LoVo (cell line): Measurements from ENCODE around the gene ENO3.
"Not testable (repeated sequence)": the region's sequence is repeated elsewhere in the genome, so short reads cannot be mapped to it uniquely, and the experiment has no call there.

Experiments
- DNase-seq: peaks from one replicate; pipeline ENCODE4 v3.0.0-alpha.2; 2016; ENCODE audit warnings: low spot score

The ENO3 gene

DNA sequence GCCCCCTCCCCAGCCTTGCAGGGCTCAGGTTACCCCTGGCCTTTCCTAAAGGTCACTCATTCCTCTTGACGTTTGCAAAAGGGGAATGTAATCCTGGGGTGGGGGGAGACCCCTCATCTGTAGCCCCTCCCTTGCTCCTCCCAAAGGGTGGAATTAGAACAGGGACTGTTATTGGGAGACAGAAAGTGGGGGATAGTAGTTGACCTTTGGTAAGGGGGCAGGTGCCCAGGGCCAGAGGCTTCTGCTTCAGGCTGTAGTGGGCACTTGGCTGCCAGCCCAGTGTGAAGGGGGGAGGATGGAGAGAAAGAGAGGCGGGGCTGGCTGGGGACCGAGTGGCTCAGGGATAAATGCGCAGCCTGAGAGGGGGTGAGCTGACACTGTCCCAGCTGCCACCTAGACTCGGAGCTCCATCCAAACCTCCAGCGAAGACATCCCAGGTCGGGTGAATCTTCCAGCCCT lies at the start of gene ENO3:
Gene ENO3 (plus strand): TSS at position 374 of the 459 bp plus-strand sequence. CDS start 711 bp downstream, outside the sequence.
- no peak for DNase-seq

DNA sequence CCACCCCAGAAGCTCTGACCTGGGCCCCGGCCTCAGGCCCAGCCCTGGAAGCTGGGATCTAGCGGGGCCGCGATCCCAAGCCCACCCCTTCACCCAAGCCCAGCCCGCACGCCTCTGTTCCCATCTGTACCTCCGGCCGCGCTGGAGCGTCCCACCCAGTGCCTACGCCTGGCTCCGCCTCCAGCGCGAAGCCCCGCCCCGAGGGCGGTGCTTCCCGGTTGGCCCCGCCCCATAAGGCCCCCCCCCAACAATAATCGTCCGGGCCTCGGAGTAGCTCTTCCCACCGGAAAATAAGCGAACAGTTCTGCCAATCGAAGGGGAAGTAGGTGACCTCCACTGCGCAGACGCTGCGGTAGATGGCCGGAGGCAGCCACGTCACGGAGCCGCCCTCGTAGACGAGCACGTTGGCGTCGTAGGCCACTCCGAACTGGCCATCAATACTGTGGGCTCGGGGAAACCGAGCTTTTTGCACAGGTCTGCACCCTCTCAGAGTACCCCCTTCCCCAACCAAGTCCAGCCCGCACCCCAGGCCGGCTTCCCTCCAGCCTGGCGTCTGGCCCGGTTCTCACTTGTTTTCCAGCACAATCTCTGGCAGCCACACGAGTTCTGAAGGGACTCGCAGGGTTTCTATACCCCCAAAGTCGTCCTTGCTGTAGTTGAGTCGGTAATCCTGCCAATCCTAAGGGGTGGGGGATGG lies 49.1 kb upstream of the ENO3 start:
- DNase-seq, result no peak

DNA sequence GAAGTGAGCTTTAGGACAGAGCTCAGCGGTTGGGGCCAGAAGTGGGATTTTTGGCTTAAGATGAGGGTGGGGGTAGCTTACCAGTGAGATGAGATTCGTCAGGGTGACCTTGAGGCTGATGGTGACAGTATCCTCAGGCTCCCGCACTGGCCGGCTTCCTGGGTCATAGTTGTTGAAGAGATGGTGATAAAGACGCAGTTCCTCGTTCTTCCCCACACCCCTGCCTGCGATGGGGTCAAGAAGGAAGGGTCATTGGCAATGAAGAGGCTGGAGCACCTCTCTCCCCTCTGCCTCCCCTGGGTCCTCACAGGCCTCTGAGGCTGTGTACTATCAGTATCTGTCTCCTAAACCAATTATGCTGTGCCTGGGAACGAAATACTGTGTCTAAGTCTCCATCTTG lies 48.4 kb upstream of the ENO3 start:
- DNase-seq, result no peak

DNA sequence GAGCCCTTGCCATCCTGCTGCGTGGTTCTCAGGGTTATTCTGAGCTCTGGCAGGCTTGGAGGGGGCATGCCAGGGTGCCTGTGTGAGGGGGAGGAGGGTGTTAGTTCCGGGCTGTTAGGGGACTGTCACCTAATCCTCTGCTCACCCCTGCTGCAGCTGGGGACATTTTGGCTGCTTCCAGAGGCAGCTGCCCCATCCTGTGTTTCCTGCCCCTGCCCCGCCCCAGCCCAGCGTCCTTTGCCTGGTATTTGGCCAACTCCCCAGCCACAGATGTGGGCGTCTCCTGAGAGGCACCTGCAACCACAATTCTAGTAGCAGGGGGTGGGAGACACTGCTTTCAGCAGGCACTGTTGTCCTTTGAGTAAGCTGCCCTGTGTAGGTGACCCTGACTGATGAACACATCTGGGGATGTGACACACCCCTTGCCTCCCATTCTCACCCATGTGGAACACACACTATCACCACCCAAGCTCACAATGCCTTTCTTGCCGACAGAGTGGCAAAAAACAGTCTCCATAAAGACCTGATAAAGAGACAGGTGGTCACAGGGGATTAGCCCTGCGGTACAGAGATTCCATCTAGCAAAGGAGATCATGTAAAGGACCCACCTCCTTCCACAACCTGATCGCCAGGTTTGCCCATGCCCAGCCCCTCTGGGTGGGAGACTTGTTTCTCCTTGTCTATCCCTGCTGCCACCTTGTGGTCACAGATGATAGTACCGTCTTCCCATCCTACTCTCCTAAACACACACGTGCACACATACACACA lies 47.7 kb upstream of the ENO3 start, which contains the start of gene CHRNE:
Gene CHRNE (minus strand): TSS at position 48 of the 768 bp plus-strand sequence. CDS start 35 bp downstream, at position 13.
- peak; percentile 78 for DNase-seq

DNA sequence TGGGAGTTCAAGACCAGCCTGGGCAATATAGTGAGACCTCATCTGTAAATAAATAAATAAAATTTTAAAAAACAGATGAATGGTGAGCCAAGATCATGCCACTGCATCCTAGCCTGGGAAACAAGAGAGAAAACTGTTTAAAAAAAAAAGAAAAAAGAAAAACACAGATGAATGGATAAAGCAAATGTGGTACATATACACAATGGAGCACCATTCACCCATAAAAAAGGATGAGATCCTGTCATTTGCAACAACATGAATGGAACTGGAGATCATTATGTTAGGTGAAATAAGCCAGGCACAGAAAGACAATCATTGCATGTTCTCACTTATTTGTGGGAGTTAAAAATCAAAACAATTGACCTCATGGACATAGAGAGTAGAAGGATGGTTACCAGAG lies 44.3 kb upstream of the ENO3 start:
- not testable (repeated sequence) for DNase-seq

DNA sequence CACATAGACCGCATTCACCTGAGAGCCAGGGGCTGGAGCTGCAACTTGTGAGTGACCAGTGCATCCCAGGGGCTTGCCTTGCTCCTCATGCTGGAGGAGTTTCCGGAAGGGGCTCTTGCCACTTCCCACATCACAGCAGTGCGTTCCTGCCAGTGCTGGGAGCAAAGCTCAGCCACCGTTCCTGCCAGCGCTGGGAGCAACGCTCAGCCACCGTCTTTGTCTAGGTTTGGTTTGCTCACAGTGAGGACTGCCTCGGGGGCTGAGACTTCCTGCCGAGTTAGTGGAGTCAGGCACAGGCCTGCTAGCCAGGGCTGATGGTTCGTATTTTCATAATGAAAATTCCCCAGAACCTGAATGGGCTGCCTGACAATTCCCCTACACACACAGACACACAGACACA lies 42.6 kb upstream of the ENO3 start:
- DNase-seq, result no peak

DNA sequence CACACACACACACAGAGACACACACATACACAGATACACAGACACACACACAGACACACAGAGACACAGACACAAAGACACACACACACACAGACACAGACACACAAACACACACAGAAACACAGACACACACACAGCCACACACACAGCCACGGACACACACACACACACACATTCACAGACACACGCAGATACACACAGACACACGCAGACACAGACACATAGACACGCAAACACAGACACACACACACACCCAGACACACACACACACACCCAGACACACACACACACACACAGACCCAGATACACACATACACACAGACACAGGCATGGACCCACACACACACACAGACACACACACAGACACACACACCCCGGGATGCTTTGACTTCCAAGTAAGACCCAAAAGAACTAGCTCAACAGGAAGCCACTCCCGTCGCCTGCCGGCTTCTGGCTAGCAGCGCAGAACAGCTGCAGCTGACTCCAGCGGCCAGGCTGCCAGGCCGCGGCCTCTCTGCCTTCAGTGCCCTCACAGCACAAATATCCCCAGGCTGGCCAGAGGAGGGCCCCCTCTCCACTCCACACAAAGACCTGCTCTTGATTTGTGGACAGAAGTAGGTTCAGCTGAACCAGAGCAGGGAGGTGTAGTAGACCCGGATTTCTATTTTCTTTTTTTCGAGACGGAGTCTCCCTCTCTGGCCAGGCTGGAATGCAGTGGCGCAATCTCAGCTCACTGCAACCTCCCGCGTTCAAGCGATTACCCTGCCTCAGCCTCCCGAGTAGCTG lies 42.0 kb upstream of the ENO3 start:
- DNase-seq, result peak; percentile 40

DNA sequence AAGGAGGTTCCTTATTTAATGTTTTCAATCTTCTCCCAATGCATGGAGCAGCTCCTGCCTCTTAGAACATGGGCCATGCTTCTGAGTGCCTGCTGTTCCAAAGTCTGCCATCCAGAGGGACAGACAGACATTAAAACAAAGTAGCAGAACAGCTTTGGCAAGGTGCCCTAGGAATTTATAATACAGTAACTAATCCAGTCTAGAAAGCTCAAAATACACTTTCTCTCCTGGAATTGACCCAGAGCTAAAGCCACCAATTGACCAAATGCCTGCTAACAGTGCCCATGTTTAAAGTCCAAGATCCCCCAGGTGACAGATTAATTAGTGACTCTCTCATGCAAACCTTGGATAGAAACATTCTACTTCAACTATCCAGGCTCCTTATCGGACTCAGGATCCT lies 36.9 kb upstream of the ENO3 start:
- DNase-seq, result peak; percentile 24

DNA sequence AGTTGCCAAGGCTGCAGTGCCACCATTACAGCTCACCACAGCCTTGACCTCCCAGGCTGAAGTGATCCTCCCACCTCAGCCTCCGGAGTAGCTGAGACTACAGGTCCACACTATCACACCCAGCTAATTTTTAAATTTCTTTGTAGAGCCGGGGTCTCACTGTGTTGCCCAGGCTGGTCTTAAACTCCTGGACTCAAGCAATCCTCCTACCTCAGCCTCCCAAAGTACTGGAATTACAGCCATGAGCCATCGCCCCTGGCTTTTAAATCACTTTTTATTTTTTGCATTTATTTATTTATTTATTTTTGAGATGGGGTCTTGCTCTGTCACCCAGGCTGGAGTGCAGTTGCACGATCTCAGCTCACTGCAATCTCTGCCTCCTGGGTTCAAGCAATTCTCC lies 36.4 kb upstream of the ENO3 start:
- DNase-seq, result not testable (repeated sequence)

DNA sequence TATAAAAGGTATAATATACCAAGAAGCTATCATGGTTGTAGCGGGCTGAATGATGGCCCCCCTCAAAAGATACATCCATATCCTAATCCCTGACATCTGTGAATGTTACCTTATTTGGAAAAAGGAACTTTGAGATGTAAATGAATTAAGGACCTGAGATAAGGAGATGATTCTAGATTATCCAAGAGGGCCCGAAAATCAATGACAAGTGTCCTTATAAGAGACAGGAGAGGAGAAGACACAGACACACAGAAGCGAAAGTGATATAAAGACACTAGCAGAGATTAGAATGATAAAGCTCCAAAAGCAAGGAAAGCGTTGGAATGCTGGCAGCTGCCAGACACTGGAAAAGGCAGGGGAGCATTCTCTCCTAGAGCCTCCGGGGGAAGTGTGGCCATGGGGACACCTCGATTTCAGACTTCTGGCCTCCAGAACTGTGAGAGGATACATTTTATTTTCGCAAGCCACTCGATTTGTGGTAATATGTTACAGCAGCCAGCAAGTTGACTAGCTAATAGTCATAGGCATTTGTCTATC lies 31.3 kb upstream of the ENO3 start:
- no peak for DNase-seq

DNA sequence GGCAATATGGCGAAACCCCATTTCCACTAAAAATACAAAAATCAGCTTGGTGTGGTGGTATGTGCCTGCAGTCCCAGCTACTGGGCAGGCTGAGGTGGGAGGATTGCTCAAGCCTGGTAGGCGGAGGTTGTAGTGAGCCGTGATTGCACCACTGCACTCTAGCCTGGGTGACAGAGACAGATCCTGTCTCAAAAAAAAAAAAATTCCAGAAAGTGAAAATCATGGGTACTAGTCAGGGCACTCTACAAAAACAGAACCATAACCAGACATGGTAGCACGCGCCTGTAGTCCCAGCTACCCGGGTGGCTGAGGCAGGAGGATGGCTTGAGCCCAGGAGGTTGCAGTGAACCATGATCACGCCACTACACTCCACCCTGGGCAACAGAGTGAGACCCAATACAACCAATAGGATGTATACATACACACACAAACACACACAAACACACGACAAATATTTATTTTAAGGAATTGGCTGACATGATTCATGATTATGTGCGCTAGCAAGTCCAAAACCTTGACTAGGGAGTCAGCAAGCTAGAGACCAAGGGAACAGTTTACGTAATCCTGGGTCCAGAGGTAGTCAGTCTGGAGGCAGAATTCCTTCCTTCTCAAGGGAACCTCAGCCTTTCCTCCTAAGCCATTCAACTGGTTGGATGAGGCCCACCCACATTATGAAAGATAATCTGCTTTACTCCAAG lies 30.4 kb upstream of the ENO3 start:
- DNase-seq, result no peak

DNA sequence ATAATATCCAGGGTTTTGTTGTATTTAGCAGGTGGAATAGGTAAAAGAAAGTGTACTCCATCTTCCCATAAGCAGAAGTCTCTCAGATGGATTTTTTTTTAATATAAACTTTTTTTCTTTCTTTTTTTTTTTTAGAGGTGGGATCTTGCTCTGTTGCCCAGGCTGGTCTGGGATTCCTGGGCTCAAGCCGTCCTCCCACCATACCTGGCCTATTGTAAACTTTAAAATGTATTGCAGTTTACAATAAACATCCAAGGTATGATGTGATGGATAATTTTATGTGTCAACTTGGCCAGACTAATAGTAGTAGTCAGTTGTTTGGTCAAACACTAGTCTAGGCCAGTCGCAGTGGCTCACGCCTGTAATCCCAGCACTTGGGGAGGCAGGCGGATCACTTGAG lies 29.6 kb upstream of the ENO3 start:
- no peak for DNase-seq

DNA sequence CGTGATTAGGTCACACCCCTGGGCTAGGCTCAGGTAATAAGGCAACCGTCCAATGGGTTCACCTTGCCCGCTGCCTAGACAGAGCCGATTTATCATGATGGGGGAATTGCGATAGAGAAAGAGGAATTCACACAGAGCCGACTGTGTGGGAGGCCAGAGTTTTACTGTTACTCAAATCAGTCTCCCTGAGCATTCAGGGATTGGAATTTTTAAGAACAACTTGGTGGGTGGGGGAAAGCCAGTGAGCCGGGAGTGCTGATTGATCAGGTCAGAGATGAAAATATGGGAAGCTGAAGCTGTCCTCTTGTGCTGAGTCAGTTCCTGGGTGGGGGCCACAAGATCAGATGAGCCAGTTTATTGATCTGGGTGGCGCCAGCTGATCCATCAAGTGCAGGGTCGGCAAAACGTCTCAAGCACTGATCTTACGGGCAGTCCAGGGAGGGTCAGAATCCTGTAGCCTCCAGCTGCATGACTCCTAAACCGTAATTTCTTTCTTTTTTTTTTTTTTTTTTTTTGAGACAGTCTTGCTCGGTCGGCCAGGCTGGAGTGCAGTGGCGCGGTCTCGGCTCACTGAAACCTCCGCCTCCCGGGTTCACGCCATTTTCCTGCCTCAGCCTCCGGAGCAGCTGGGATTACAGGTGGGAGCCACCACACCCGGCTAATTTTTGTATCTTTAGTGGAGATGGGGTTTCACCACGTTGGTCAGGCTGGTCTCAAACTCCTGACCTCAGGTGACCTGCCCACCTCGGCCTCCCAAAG lies 24.2 kb upstream of the ENO3 start:
- DNase-seq, result not testable (repeated sequence)

DNA sequence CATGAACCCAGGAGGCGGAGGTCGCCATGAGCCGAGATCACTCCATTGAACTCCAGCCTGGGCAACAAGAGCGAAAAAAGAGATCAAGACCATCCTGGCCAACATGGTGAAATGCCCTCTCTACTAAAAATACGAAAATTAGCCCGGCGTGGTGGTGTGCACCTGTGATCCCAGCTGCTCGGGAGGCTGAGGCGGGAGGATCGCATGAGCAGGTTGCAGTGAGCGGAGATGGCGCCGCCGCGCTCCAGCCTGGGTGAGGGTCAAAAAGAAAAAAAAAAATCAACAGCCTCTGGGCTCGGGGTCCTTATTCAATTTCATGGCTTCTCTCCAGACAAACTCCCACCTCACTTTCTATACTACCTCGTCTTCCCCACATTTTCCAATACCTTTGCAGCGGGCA lies 22.0 kb upstream of the ENO3 start:
- no peak for DNase-seq

DNA sequence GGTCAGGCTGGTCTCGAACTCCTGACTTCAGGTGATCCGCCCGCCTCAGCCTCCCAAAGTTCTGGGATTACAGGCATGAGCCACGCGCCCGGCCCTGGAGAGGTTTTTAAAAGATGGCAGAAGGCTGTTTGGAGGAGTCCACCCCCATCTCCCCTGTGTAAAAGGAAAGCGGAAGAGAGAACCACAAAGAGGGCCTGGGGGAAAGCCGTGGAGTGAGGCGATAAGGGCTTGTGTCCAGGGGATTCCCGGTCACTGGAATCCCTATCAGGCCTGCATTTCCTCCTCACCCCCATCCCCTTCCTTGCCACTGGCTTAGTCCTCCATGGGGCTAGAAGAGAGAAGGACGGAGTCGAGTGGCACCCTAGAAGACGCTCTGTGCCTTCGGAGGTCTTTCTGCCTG lies 19.0 kb upstream of the ENO3 start, which contains the start of gene GP1BA:
Gene GP1BA (plus strand): TSS at position 315 of the 400 bp plus-strand sequence. CDS start 328 bp downstream, outside the sequence.
- DNase-seq, result no peak

DNA sequence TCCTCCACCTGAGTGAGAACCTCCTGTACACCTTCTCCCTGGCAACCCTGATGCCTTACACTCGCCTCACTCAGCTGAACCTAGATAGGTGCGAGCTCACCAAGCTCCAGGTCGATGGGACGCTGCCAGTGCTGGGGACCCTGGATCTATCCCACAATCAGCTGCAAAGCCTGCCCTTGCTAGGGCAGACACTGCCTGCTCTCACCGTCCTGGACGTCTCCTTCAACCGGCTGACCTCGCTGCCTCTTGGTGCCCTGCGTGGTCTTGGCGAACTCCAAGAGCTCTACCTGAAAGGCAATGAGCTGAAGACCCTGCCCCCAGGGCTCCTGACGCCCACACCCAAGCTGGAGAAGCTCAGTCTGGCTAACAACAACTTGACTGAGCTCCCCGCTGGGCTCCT lies 18.2 kb upstream of the ENO3 start:
- no peak for DNase-seq

DNA sequence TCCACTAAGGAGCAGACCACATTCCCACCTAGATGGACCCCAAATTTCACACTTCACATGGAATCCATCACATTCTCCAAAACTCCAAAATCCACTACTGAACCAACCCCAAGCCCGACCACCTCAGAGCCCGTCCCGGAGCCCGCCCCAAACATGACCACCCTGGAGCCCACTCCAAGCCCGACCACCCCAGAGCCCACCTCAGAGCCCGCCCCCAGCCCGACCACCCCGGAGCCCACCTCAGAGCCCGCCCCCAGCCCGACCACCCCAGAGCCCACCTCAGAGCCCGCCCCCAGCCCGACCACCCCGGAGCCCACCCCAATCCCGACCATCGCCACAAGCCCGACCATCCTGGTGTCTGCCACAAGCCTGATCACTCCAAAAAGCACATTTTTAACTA lies 17.3 kb upstream of the ENO3 start:
- no peak for DNase-seq

DNA sequence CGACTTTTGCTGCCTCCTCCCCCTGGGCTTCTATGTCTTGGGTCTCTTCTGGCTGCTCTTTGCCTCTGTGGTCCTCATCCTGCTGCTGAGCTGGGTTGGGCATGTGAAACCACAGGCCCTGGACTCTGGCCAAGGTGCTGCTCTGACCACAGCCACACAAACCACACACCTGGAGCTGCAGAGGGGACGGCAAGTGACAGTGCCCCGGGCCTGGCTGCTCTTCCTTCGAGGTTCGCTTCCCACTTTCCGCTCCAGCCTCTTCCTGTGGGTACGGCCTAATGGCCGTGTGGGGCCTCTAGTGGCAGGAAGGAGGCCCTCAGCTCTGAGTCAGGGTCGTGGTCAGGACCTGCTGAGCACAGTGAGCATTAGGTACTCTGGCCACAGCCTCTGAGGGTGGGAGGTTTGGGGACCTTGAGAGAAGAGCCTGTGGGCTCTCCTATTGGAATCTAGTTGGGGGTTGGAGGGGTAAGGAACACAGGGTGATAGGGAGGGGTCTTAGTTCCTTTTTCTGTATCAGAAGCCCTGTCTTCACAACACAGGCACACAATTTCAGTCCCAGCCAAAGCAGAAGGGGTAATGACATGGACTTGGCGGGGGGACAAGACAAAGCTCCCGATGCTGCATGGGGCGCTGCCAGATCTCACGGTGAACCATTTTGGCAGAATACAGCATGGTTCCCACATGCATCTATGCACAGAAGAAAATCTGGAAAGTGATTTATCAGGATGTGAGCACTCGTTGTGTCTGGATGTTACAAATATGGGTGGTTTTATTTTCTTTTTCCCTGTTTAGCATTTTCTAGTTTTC lies 16.5 kb upstream of the ENO3 start:
- DNase-seq, result peak; percentile 44

DNA sequence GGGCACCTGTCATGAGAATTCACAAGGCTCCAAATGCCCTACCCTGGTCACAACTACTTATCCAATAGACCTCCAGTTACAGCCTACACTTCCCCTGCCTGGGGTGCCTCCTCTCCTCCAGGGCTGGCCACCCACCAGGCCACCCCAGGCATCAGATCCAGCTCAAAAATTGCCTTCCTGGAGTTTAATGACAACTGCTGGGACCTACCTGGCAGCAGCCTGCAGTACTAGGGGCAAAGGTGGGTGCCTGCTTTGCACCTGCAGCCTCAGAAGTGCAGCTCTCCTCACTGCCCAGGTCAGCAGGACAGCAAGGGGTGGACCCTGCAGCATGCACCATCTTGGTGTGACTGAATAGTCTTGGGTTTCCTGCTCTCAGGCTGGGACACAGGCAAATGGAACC lies 15.3 kb upstream of the ENO3 start:
- no peak for DNase-seq

DNA sequence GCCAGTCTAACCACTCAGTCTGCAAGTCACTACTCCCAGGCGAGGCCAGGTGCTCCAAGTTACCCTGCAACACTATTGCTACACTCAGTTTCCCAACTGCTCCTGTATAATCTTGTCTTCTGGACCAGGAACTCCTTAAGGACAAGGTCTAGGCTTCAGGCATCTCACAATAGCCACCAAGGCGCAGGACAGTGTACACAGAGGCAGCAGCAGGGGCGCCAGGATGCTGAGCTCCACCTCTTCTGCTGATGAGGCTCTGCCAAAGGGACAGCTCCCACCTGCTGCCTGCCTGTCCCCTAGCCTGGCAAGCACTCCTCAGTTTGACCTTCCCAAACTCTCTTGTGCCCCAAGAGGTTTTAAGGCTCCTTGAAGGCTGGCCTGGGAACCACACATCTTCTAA lies 14.5 kb upstream of the ENO3 start:
- no peak for DNase-seq
